ENCODE data around the gene KRTAP9-4. TPM values are rescaled to one million over a fixed set of nuclear protein-coding genes. Genes with fewer than 3 reads are reported as not detected.

Gene KRTAP9-4
- total and polyA plus RNA-seq, 2 of the 8 experiments (the other 6 are each of a cell fraction or from before 2014, with no cell fraction given), result not detected

GRCh38 chr17:41258406-41258805, 8.9 kb downstream of the KRTAP9-4 start:
- H4K91ac ChIP-seq (replicated peaks; ENCODE audit: insufficient read length, low read length), result no peak overlapping the region
- H3K4me2 ChIP-seq (ENCODE audit: insufficient read depth in 1 of 2, low read depth in 2 of 2, low read length in 2 of 2), result no peak overlapping the region
- no peak overlapping the region for H3K4me3 ChIP-seq (ENCODE audit: extremely low read depth in 1 of 4, insufficient read depth in 2 of 4, low read depth in 3 of 4, low read length in 4 of 4)
- no peaks in the 10 kb centered on the region; a peak in 1 of 7 replicates for H3K4me1 ChIP-seq (replicated peaks in 1 of 4; ENCODE audit: control insufficient read depth in 3 of 4, insufficient read depth in 4 of 4, low read length in 3 of 4)
- no peak overlapping the region for H2BK20ac ChIP-seq (ENCODE audit: low read length)
- H3K23ac ChIP-seq (ENCODE audit: insufficient read length), result no peak overlapping the region
- no peaks in the 10 kb centered on the region for H4K20me1 ChIP-seq (replicated peaks in 1 of 2; ENCODE audit: control insufficient read depth in 1 of 2, insufficient read depth in 2 of 2, low read length in 2 of 2)
- H2AK5ac ChIP-seq (ENCODE audit: low read depth, low read length), result no peak overlapping the region
- H3K79me2 ChIP-seq (ENCODE audit: control insufficient read depth in 1 of 2, insufficient read depth in 2 of 2, low read length in 2 of 2), result no peaks in the 10 kb centered on the region
- H2BK12ac ChIP-seq (ENCODE audit: low read depth, low read length), result no peak overlapping the region
- CTCF ChIA-PET (ENCODE audit: partially characterized antibody), result no interaction called here
- H3K9ac ChIP-seq (replicated peaks in 1 of 4; ENCODE audit: extremely low read depth in 1 of 4, low read depth in 3 of 4, low read length in 3 of 4), result no peak overlapping the region
- H3K4ac ChIP-seq (replicated peaks; ENCODE audit: insufficient read length, low read depth, low read length), result no peak overlapping the region
- H2BK5ac ChIP-seq (ENCODE audit: low read depth, low read length), result no peak overlapping the region
- no peak overlapping the region for H3K27ac ChIP-seq (ENCODE audit: low read depth, low read length)
- no peak for DNase-seq (ENCODE audit: low read depth in 1 of 2, low spot score in 2 of 2)
- no peaks in the 10 kb centered on the region for H3K27me3 ChIP-seq (replicated peaks in 1 of 4; ENCODE audit: control insufficient read depth in 3 of 4, extremely low read depth in 1 of 4, insufficient read depth in 3 of 4, low read length in 3 of 4)
- H3K36me3 ChIP-seq (ENCODE audit: control insufficient read depth in 2 of 4, insufficient read depth in 4 of 4, low read length in 3 of 4), result no peaks in the 10 kb centered on the region
- no peaks in the 10 kb centered on the region for H3K9me3 ChIP-seq (ENCODE audit: insufficient read depth in 2 of 2, low read depth in 1 of 2, low read length in 1 of 2)
- H3K23me2 ChIP-seq (ENCODE audit: low read depth, low read length), result no peaks in the 10 kb centered on the region
- H3K18ac ChIP-seq (ENCODE audit: extremely low read depth, low read length), result no peak overlapping the region
- H3K79me1 ChIP-seq (ENCODE audit: low read depth, low read length), result no peaks in the 10 kb centered on the region
- no peak for FAIRE-seq
- H4K5ac ChIP-seq (ENCODE audit: insufficient read length, low read depth, low read length), result no peak overlapping the region
- no peak overlapping the region for H2AFZ ChIP-seq (ENCODE audit: low read length)
- H4K8ac ChIP-seq (ENCODE audit: extremely low read depth, insufficient read depth, low read length), result no peak overlapping the region
- no peak overlapping the region for H2BK120ac ChIP-seq (replicated peaks; ENCODE audit: low read depth, low read length)
- POLR2A ChIA-PET (ENCODE audit: partially characterized antibody), result no interaction called here
- no peak overlapping the region for H3K14ac ChIP-seq (ENCODE audit: insufficient read length)
- H3K56ac ChIP-seq (replicated peaks; ENCODE audit: insufficient read length, low read depth, low read length), result no peak overlapping the region
- H2BK15ac ChIP-seq (ENCODE audit: low read length), result no peak overlapping the region
- no peak for TF ChIP-seq TBP (IDR thresholded peaks at IDR 0.05; ENCODE audit: low read depth, low read length)
- TF ChIP-seq ATF3 (IDR thresholded peaks at IDR 0.05; ENCODE audit: insufficient read depth, low read depth, low read length), result no peak
- no peak for TF ChIP-seq CREB1 (IDR thresholded peaks at IDR 0.05)
- no peak for TF ChIP-seq ATF2 (IDR thresholded peaks at IDR 0.05; ENCODE audit: low read length)
- no peak for TF ChIP-seq CBX5 (IDR thresholded peaks at IDR 0.05; ENCODE audit: low read depth, low read length)
- TF ChIP-seq HDAC6 (IDR thresholded peaks at IDR 0.05; ENCODE audit: low read depth, low read length), result no peak
- no peak for TF ChIP-seq MAFK (IDR thresholded peaks at IDR 0.05; ENCODE audit: low read depth, low read length)
- TF ChIP-seq PHF8 (conservative IDR thresholded peaks at IDR 0.05; ENCODE audit: low read depth, low read length), result no peak
- no peak for TF ChIP-seq GABPA (IDR thresholded peaks at IDR 0.05; ENCODE audit: borderline replicate concordance, insufficient read depth, low read length)
- TF ChIP-seq RNF2 (IDR thresholded peaks at IDR 0.05; ENCODE audit: borderline replicate concordance, low read depth, low read length, missing control alignments, poor library complexity, severe bottlenecking), result no peak
- no peak for TF ChIP-seq MAX (IDR thresholded peaks at IDR 0.05)
- no peak for TF ChIP-seq SRF (IDR thresholded peaks at IDR 0.05; ENCODE audit: low read depth, low read length)
- TF ChIP-seq BCL11A (IDR thresholded peaks at IDR 0.05; ENCODE audit: low read depth in 2 of 2, low read length in 2 of 2), result no peak
- TF ChIP-seq SIRT6 (IDR thresholded peaks at IDR 0.05; ENCODE audit: low read length), result no peak
